Vagina (tissue), 2 donors: ENCODE data around the gene NES. TPM values are rescaled to one million over a fixed set of nuclear protein-coding genes. Genes with fewer than 3 reads are reported as not detected.
A peak's percentile ranks its signal among the peaks of the same experiment; 100 is the strongest.

ENCODE experiments used
- DNase-seq, 2 donors: peaks; one replicate each; pipeline ENCODE4 v3.0.0-alpha.2; 2017; ENCODE audit errors: extremely low spot score in 2 of 2
- H3K27ac ChIP-seq: fragments of 200-600 bp; sonication (generic); one replicate; pipeline ENCODE4 v1.5.1; 2019
- H3K27me3 ChIP-seq: fragments of 200-600 bp; sonication (generic); one replicate; pipeline ENCODE4 v1.5.1; 2019
- H3K36me3 ChIP-seq, 2 donors: fragments of 200-600 bp; sonication (generic); one replicate each; pipeline ENCODE4 v1.5.1; 2017 to 2019
- H3K4me1 ChIP-seq: fragments of 200-600 bp; sonication (generic); one replicate; pipeline ENCODE4 v1.5.1; 2019
- H3K4me3 ChIP-seq, 2 donors: fragments of 200-600 bp; sonication (generic); 1 replicate in 1 of 2; 2 replicates in 1 of 2; pipeline ENCODE4 v1.5.1; 2016 to 2019
- H3K9me3 ChIP-seq: fragments of 200-600 bp; sonication (generic); one replicate; pipeline ENCODE4 v1.5.1; 2019
- POLR2A ChIP-seq, 2 donors: fragments of 450-650 bp; IDR thresholded peaks; one replicate each; pipeline ENCODE4 v1.6.1; 2017; ENCODE audit warnings: antibody characterized with exemption in 2 of 2, mild to moderate bottlenecking in 2 of 2, moderate library complexity in 2 of 2
- POLR2AphosphoS5 ChIP-seq, 2 donors: sonication (generic); formaldehyde crosslinking; IDR thresholded peaks; one replicate each; pipeline ENCODE4 v1.9.0; 2017; ENCODE audit warnings: antibody characterized with exemption in 2 of 2, mild to moderate bottlenecking in 2 of 2, low read depth in 1 of 2; ENCODE audit not compliant: insufficient read depth in 1 of 2
- intact Hi-C: fragments of 100-400 bp; cut with DNase I; formaldehyde crosslinking; loops from one replicate; pipeline ENCODE4 v1.15.1; 2023
- total RNA-seq: library from RNA; depleted of rRNA; stranded (reverse); fragments of >200 nt; gene quantifications from one replicate; pipeline ENCODE4 v1.2.3, GENCODE V29; 2016
- TF ChIP-seq, protein P1 (sequence below), 3 experiments: fragments of 450-650 bp in 2 of 3; fragments of 200-600 bp in 1 of 3; sonication (generic) in 1 of 3; IDR thresholded peaks; one replicate each; pipeline ENCODE4 v1.5.1; 2017 to 2019; ENCODE audit warnings: antibody characterized with exemption in 3 of 3, mild to moderate bottlenecking in 2 of 3, moderate library complexity in 2 of 3

NES gene
- total RNA-seq, 1 donor from 2014 or later: 16.0 TPM

DNA sequence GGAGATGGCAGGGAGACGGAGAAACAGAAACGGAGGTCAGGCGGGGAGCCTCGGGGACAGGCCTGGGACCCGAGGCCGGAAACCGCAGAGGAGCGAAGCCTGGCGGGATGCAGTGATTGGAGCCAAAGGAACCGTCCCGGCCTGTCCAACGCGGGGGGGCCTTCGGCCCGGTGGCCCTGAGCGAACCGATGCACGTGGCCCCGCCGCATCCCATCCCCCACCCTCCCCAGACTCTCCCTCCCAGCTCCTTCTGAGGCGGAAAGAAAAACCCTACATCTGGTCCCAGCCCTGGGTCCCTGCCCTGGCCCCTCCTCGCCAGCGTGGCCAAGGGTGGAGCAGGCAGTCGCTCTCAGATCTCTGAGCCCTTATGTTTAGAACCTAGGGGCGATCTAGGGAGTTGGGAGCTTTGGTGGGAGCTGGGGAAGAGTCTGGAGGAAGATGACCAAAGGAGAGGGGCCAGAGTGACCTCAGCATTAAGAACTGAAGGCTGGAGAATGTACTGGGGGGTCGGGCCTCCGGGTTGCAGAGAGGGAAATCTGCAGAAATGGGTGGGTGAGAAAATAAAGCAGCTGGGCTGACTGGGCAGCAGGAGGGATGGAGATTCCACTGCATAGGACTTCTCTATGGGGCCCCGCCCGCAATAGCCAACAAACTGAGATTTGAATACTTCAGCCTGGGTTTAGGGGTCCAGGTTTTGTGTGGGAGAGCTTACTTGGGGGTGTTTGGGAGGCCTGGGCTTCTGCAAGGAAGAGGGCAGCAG lies 29.6 kb upstream of the NES start:
- Histone ChIP-seq H3K4me1 (peaks cover 91% of the 10 kb centered on the region), H3K27me3 (no peaks in the 10 kb centered on the region), H3K27ac (peak overlapping the region; percentile 95), H3K4me3 (peak overlapping the region; percentile 51 to 60), H3K36me3 (no peaks in the 10 kb centered on the region), H3K9me3 (no peaks in the 10 kb centered on the region)
- no peak for DNase-seq
- TF ChIP-seq, protein P1, sequence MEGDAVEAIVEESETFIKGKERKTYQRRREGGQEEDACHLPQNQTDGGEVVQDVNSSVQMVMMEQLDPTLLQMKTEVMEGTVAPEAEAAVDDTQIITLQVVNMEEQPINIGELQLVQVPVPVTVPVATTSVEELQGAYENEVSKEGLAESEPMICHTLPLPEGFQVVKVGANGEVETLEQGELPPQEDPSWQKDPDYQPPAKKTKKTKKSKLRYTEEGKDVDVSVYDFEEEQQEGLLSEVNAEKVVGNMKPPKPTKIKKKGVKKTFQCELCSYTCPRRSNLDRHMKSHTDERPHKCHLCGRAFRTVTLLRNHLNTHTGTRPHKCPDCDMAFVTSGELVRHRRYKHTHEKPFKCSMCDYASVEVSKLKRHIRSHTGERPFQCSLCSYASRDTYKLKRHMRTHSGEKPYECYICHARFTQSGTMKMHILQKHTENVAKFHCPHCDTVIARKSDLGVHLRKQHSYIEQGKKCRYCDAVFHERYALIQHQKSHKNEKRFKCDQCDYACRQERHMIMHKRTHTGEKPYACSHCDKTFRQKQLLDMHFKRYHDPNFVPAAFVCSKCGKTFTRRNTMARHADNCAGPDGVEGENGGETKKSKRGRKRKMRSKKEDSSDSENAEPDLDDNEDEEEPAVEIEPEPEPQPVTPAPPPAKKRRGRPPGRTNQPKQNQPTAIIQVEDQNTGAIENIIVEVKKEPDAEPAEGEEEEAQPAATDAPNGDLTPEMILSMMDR (IDR thresholded peaks at IDR 0.05): no peak
- TF ChIP-seq POLR2A (IDR thresholded peaks at IDR 0.05): no peak
- no peak for TF ChIP-seq POLR2AphosphoS5 (IDR thresholded peaks at IDR 0.05; ENCODE audit: insufficient read depth in 1 of 2, low read depth in 1 of 2)
- intact Hi-C loops: no loop called here

DNA sequence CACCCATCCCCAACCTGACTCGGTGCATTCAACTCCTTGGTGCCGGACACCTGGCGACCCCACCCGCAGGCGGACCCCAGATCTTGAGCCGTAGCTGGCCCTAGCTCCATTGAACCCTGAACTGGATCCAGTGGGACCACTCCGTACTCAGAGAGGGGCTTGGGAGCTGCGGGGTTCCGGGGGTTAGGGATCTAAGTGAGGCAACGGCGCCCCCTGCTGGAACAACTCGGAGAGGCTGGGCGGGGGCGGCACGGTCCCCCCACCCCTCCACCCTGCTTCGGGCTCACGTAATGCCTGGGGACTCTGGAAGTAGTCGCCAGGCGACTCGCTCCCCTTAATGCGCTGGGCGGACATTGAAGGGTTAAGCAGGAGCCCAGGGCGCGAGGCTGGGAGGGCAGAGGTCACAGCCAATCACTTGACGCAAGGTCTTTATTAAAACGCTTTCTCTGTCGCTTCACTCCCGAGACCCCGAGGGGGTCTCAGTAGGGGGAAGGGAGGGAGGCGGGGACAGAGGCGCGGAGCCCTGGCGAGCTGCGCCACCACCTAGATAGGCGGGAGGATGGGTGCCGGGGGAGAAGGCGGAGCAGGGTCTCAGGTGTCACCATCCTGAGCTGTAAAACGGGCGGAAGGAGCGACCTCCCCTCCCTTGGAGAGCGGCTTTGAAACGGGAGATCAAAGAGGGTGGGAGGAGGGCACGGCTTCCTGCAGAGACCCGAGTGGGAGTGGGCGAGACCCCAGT lies 28.9 kb upstream of the NES start:
- intact Hi-C loops: loop anchor here (2.0 kb wide), 1 partner anchor 21 kb away; no protein-coding TSS in a partner anchor
- peaks cover 84% of the 10 kb centered on the region for H3K4me1 ChIP-seq
- peak overlapping the region; percentile 95 for H3K27ac ChIP-seq
- H3K27me3 ChIP-seq: no peaks in the 10 kb centered on the region
- no peaks in the 10 kb centered on the region for H3K9me3 ChIP-seq
- no peaks in the 10 kb centered on the region for H3K36me3 ChIP-seq
- TF ChIP-seq, protein P1 (IDR thresholded peaks at IDR 0.05): peak; percentile 31 to 77 (median 70)
- TF ChIP-seq POLR2A (IDR thresholded peaks at IDR 0.05) (no peak), POLR2AphosphoS5 (IDR thresholded peaks at IDR 0.05; ENCODE audit: insufficient read depth in 1 of 2, low read depth in 1 of 2) (peak in 1 of 2 donors; percentile 55)
- peak overlapping the region; percentile 51 to 60 for H3K4me3 ChIP-seq
- no peak for DNase-seq

DNA sequence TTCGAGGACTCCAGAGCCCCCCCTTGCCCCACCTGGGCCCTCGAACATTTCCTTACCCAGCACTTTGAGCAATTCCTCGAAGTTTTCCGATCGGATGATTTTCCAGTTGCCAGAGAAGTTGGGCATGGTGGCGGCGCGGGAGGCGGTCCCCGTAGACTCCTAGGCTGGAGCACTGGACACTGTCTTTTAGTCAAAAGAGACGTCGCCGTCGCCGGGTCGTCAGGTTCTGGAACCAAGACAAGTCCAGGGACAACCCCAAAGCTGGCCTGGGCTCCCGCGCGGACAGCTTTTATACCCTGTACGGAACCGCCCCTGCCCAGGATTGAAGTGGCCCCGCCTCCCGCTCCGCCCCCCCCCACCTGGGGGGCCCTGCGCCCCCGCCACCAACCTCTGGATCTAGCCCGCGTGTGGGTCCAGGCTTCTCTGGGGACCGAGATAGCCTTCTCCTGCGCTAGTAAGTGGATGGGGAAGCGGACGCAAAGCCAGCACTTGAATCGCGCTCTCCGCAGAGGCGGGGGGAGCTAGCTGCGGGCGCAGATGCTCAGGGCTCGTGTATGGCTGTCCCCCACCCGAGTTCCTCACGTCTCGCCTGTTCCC lies 28.2 kb upstream of the NES start, which contains the start of gene CRABP2:
CRABP2 (minus strand) TSS at position 263 of the 597 bp plus-strand sequence; CDS start at position 126, 137 bp downstream.
- DNase-seq: no peak

DNA sequence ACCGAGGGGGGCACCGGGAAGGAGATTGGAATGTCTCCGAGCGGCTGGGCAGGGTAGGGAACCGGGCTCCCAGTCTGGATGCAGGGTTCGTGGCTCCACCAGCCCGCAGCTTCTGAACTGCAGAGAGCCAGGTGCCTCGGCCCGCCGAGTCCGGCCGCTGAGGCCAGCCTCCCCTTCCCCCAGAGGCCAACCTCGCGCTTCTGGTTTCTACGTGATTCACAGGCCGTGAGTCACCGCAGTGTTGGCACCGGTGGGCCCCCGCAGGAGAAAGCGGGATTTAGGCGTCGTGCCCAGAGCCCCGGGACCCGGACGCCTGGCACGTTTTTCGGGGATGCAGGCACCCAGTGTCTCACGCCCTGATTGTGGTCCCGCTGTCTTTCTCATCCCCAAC lies 27.7 kb upstream of the NES start:
- intact Hi-C loops: loop anchor here (2.0 kb wide), 1 partner anchor 22 kb away; no protein-coding TSS in a partner anchor
- Histone ChIP-seq H3K36me3 (no peaks in the 10 kb centered on the region), H3K4me1 (peaks cover 72% of the 10 kb centered on the region), H3K27ac (peak overlapping the region; percentile 95), H3K27me3 (no peaks in the 10 kb centered on the region), H3K4me3 (peak overlapping the region; percentile 51 to 60), H3K9me3 (no peaks in the 10 kb centered on the region)
- peak in 1 of 2 donors; percentile 78 for TF ChIP-seq POLR2AphosphoS5 (IDR thresholded peaks at IDR 0.05; ENCODE audit: insufficient read depth in 1 of 2, low read depth in 1 of 2)
- no peak for TF ChIP-seq POLR2A (IDR thresholded peaks at IDR 0.05)
- TF ChIP-seq, protein P1 (IDR thresholded peaks at IDR 0.05): no peak
- no peak for DNase-seq

More for the DNA sequence above, 28.2 kb upstream of the NES start, which contains the start of gene CRABP2:
- Histone ChIP-seq H3K36me3 (no peaks in the 10 kb centered on the region), H3K27me3 (no peaks in the 10 kb centered on the region), H3K9me3 (no peaks in the 10 kb centered on the region), H3K27ac (peak within 1 kb of the TSS; percentile 95), H3K4me3 (peak within 1 kb of the TSS; percentile 51 to 60), H3K4me1 (peaks cover 77% of the 10 kb centered on the region)
- TF ChIP-seq POLR2AphosphoS5 (IDR thresholded peaks at IDR 0.05; ENCODE audit: insufficient read depth in 1 of 2, low read depth in 1 of 2) (peak in 1 of 2 donors; percentile 67), POLR2A (IDR thresholded peaks at IDR 0.05) (peak in 1 of 2 donors; percentile 7)
- TF ChIP-seq, protein P1 (IDR thresholded peaks at IDR 0.05): no peak
- intact Hi-C loops: loop anchor here (2.0 kb wide), 1 partner anchor 21 kb away; no protein-coding TSS in a partner anchor
